Cardiac muscle cell (in vitro differentiated cells and primary cell): ENCODE data around the gene EYA2. TPM values are rescaled to one million over a fixed set of nuclear protein-coding genes. Genes with fewer than 3 reads are reported as not detected.

Experiments used
- DNase-seq, 2 donors: peaks; one replicate each; pipeline versions ENCODE4 v3.0.0 to v3.0.0-alpha.2; 2010 to 2017; ENCODE audit warnings: low read depth in 1 of 2, low spot score in 1 of 2
- H3K27ac ChIP-seq: fragments of 200-600 bp; sonication (generic); 2 replicates; pipeline ENCODE4 v1.5.1; 2016
- H3K27me3 ChIP-seq: fragments of 200-600 bp; sonication (generic); 2 replicates; pipeline ENCODE4 v1.6.0; 2016; ENCODE audit warnings: control low read depth
- H3K36me3 ChIP-seq: fragments of 200-600 bp; sonication (generic); 2 replicates; pipeline ENCODE4 v1.5.1; 2016; ENCODE audit warnings: control low read depth
- H3K4me1 ChIP-seq: fragments of 200-600 bp; sonication (generic); 2 replicates; pipeline ENCODE4 v1.8.1; 2017; ENCODE audit warnings: low read depth, mild to moderate bottlenecking, mixed run types
- H3K4me3 ChIP-seq: fragments of 200-600 bp; sonication (generic); 2 replicates; pipeline ENCODE4 v1.5.1; 2016; ENCODE audit warnings: mild to moderate bottlenecking
- H3K9me3 ChIP-seq: fragments of 200-600 bp; sonication (generic); 2 replicates; pipeline ENCODE4 v1.5.1; 2017; ENCODE audit warnings: low read depth, mild to moderate bottlenecking, control low read depth
- polyA plus RNA-seq: library from polyadenylated mRNA; unstranded; fragments of >200 nt; fragmentation: Nextera tagmentation; extraction: Ambion mirVana; gene quantifications from 2 replicates; pipeline ENCODE4 v1.2.1, GENCODE V29; 2016
- total RNA-seq: library from RNA; depleted of rRNA; stranded (reverse); fragments of >200 nt; gene quantifications from 2 replicates; pipeline ENCODE4 v1.2.3, GENCODE V29; 2016
- TF ChIP-seq, protein P1 (sequence below): IDR thresholded peaks from 2 replicates; pipeline ENCODE4 v1.5.1; 2012; ENCODE audit warnings: low read depth, mild to moderate bottlenecking, low read length

The EYA2 gene
- total and polyA plus RNA-seq, 2 experiments from 2014 or later, result 0.30 TPM; not detected in 1

DNA sequence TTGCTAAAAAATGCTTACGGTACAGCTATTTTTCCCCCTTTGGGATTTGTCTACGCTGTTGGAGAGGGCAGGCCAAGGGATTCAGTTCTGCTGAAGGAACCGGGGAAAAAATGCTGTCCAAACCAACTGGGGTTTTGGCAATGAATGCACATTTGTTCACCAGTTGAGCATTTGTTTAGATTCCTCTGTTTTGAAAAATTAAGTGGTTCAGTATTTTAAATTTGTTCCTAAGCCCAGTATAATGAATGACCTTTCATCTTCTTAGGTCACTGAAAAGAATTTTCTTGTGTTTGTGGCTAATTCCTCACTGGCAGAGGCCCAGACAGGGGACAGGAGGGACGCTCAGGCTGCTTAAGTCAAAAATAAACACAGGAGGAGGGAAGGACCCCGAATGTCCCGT lies 10.8 kb upstream of the EYA2 start:
- TF ChIP-seq, protein P1, sequence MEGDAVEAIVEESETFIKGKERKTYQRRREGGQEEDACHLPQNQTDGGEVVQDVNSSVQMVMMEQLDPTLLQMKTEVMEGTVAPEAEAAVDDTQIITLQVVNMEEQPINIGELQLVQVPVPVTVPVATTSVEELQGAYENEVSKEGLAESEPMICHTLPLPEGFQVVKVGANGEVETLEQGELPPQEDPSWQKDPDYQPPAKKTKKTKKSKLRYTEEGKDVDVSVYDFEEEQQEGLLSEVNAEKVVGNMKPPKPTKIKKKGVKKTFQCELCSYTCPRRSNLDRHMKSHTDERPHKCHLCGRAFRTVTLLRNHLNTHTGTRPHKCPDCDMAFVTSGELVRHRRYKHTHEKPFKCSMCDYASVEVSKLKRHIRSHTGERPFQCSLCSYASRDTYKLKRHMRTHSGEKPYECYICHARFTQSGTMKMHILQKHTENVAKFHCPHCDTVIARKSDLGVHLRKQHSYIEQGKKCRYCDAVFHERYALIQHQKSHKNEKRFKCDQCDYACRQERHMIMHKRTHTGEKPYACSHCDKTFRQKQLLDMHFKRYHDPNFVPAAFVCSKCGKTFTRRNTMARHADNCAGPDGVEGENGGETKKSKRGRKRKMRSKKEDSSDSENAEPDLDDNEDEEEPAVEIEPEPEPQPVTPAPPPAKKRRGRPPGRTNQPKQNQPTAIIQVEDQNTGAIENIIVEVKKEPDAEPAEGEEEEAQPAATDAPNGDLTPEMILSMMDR, result no peak
- H3K27ac ChIP-seq, result no peak overlapping the region
- H3K4me1 ChIP-seq, result peaks cover 16% of the 10 kb centered on the region

DNA sequence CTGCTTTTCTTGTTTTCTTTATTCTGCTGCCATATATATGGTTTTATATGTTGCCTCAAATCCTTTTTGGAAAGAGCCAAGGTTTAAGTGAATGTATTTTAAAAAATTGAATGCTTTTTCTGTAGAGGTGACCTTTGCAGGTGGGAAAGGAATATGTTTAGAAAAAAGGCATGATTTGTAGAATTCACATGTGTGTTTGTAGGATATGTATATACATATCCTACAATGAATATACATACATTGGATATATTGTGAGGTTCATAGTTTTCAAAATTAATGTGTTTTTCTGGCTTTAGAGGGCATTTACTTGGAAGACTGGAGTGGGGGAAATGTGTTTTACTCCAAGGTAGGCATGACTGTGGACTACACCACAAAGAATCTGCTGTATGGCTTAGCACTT lies 4.0 kb upstream of the EYA2 start:
- Histone ChIP-seq H3K36me3 (no peaks in the 10 kb centered on the region), H3K4me1 (no peaks in the 10 kb centered on the region), H3K27ac (no peak overlapping the region), H3K4me3 (no peak overlapping the region), H3K27me3 (peaks cover 30% of the 10 kb centered on the region), H3K9me3 (no peaks in the 10 kb centered on the region)
- TF ChIP-seq, protein P1, result no peak
- no peak for DNase-seq

More for the DNA sequence above, 10.8 kb upstream of the EYA2 start:
- no peaks in the 10 kb centered on the region for H3K27me3 ChIP-seq
- no peaks in the 10 kb centered on the region for H3K9me3 ChIP-seq
- no peaks in the 10 kb centered on the region for H3K36me3 ChIP-seq
- DNase-seq, result no peak
- no peak overlapping the region for H3K4me3 ChIP-seq

DNA sequence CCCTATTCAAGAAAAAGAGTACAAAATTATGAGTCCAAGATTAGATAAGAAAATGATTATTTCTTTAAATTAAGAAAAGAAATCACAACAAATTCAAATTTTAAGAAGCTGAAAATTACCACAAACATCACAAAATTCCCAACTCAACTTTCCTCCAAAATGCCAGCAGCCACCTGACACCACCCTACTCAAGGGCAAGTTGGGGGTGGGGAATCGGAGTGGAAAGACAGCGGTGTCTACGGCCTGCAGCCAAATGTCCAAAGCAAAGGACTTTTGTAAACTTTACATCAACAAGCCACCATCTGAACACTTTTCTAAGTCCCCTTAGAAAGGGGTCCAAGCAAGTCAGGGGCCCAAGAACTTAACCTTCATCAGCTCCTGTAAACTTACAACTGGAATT lies 1.6 kb upstream of the EYA2 start:
- TF ChIP-seq, protein P1, result no peak
- H3K27me3 ChIP-seq, result peaks cover 53% of the 10 kb centered on the region

DNA sequence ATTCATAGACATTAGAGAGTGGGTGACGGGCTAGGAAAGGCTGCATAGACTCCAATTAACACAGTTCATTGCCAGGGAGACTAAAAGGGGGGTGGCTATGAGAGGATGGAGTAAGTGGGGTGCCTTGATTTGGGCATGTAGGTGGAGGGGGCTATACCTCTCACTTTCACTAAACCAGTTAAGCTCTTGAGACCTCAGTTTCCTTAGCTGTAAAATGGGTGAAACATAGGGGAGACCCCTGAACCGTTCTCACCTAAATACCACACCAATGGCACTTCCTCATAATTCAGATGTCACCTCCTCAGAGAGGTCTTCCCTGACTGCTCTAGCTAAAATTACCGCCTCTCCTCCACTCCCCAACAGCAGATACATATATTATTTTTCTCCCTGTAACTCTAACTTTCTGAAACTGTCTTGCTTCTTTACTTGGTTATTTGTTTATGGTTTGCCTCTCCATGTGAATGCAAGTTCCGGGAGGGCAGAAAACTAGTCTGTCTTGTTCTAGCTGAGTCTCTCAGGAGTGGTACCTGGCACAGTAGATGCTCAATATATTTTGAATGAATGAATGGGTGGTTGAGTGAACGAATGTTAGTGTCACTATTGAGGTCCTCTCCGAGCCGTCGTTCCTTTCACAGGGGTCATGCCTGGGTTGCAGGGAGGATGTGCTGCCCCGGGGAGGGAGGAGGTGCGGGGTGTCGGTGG lies 615 bp upstream of the EYA2 start:
- Histone ChIP-seq H3K4me1 (no peaks in the 10 kb centered on the region), H3K27ac (no peak overlapping the region), H3K36me3 (no peaks in the 10 kb centered on the region), H3K9me3 (no peaks in the 10 kb centered on the region), H3K27me3 (peaks cover 52% of the 10 kb centered on the region), H3K4me3 (peak overlapping the region; percentile 47)
- DNase-seq, result no peak
- TF ChIP-seq, protein P1, result no peak

More for the DNA sequence above, 1.6 kb upstream of the EYA2 start:
- Histone ChIP-seq H3K4me3 (no peak overlapping the region), H3K36me3 (no peaks in the 10 kb centered on the region), H3K27ac (no peak overlapping the region), H3K9me3 (no peaks in the 10 kb centered on the region), H3K4me1 (no peaks in the 10 kb centered on the region)
- no peak for DNase-seq

DNA sequence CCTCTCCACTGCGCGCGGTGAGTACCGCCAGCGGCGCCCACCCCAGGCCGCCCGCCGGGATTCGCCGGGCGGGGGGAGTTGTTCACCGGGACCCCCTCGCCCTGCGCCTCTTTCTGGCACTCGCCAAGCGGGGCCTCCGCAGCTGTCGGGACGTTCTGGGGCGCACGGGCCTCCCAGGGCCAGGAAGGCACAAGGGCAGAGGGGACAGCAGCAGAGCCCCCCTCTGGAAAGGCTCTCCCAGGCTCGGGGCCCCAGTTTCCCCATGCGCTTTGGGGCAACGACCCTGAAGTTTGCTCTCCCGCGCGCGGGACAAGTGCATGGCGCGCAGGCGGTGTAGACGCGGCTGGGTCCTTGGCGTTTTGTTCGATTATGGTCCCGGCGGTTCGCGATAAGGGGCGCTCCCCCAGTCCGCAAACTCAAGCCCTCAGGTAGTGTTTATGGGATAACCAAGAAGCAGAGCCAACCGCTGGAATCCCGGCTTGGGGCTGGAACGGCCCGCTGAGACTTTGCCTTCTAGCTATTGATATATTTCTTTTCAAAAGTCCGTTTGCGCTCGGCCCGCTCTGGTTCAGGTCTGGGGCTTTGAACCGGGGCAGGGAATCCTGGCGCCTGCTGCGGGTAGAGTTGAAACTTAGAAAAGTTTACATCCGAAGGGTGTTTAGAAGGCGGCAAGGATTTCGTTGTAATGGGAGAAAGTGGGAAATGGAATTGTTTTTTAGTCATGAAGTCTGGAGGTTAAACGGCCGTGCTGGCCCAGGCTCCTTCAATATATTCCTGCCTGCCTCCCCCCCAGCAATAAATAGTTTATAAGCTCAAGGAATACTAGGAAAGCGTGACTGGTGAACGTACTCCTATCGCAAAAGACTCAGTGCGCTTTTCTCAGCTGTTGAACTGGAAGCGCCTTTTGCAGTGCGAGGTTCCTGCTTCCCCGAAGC lies 595 bp downstream of the EYA2 start:
- H3K9me3 ChIP-seq, result no peaks in the 10 kb centered on the region
- H3K4me3 ChIP-seq, result peak overlapping the region; percentile 47
- H3K27ac ChIP-seq, result no peak overlapping the region
- TF ChIP-seq, protein P1, result no peak
- H3K27me3 ChIP-seq, result peaks cover 47% of the 10 kb centered on the region
- peak; percentile 4 to 64 for DNase-seq
- H3K36me3 ChIP-seq, result no peaks in the 10 kb centered on the region
- no peaks in the 10 kb centered on the region for H3K4me1 ChIP-seq
